Stimulated activated naive CD8-positive, alpha-beta T cell treated with anti-CD3 and anti-CD28 coated beads, Interleukin-15, amount 100 ng/mL, for 72 hours (primary cell): ENCODE measurements around the gene CDON.
"Not testable (repeated sequence)": the region's sequence is repeated elsewhere in the genome, so short reads cannot be mapped to it uniquely, and the experiment has no call there.

Experiments
- ATAC-seq: fragments of 150-1000 bp; cut with Tn5 transposase; 2 replicates; pipeline ENCODE4 v1.10.0; 2021; ENCODE audit warnings: mild to moderate bottlenecking, moderate library complexity
- DNase-seq, 2 donors: peaks; one replicate each; pipeline ENCODE4 v3.0.0; 2021 to 2022
- H3K27ac Mint-ChIP-seq, 2 donors: one replicate each; pipeline ENCODE4 v1.8.0; 2022; ENCODE audit warnings: mild to moderate bottlenecking in 2 of 2, mixed read lengths in 2 of 2, moderate library complexity in 2 of 2
- H3K27me3 Mint-ChIP-seq: one replicate; pipeline ENCODE4 v1.8.0; 2022; ENCODE audit warnings: mixed read lengths
- H3K4me1 Mint-ChIP-seq: one replicate; pipeline ENCODE4 v1.8.0; 2022; ENCODE audit warnings: mild to moderate bottlenecking, mixed read lengths
- H3K4me3 Mint-ChIP-seq, 2 donors: one replicate each; pipeline ENCODE4 v1.8.0; 2022; ENCODE audit warnings: mild to moderate bottlenecking in 2 of 2, mixed read lengths in 2 of 2, moderate library complexity in 1 of 2
- H3K9me3 Mint-ChIP-seq, 2 donors: one replicate each; pipeline ENCODE4 v1.8.0; 2022; ENCODE audit warnings: mixed read lengths in 2 of 2

The CDON gene

GRCh38 chr11:125994509-125994908, 68.2 kb downstream of the CDON start:
- no peak overlapping the region for H3K4me3 Mint-ChIP-seq
- H3K4me1 Mint-ChIP-seq: peaks cover 14% of the 10 kb centered on the region
- H3K27ac Mint-ChIP-seq: no peak overlapping the region
- no peaks in the 10 kb centered on the region for H3K9me3 Mint-ChIP-seq
- H3K27me3 Mint-ChIP-seq: no peaks in the 10 kb centered on the region
- DNase-seq (no peak), ATAC-seq (no peak)

DNA sequence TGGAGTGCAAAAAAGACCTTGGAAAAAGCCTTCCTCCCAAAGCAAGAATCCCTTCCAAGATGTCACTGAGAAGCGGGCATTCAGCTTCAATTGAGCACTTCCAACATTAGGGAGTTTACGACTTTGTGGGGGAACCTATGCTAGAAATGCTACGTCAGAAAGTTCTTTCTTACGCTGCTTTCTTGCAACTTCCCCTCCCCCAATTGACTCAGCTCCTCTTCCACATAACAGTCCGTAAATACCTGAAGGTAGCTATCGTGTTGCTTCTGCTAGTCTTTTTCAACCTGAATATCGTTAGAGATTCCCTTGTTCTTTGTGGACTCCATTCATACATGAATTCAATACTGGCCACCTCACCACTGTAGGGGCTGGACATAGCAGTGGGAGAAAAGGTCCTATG, 69.8 kb downstream of the CDON start:
- peaks cover 14% of the 10 kb centered on the region for H3K4me1 Mint-ChIP-seq
- no peak overlapping the region for H3K4me3 Mint-ChIP-seq
- no peak for DNase-seq
- no peaks in the 10 kb centered on the region for H3K9me3 Mint-ChIP-seq
- ATAC-seq: no peak
- no peaks in the 10 kb centered on the region for H3K27me3 Mint-ChIP-seq
- no peak overlapping the region for H3K27ac Mint-ChIP-seq

- Mint-ChIP-seq H3K4me3 (no peak overlapping the region), H3K27me3 (no peaks in the 10 kb centered on the region), H3K4me1 (peaks cover 9% of the 10 kb centered on the region), H3K9me3 (no peaks in the 10 kb centered on the region), H3K27ac (no peak overlapping the region)
- no peak for ATAC-seq
- DNase-seq: no peak
Measured at GRCh38 chr11:125990244-125990643, 72.4 kb downstream of the CDON start.

- no peak overlapping the region for H3K4me3 Mint-ChIP-seq
- H3K9me3 Mint-ChIP-seq: no peaks in the 10 kb centered on the region
- DNase-seq (no peak), ATAC-seq (no peak)
- H3K27me3 Mint-ChIP-seq: no peaks in the 10 kb centered on the region
- H3K4me1 Mint-ChIP-seq: peaks cover 7% of the 10 kb centered on the region
- no peak overlapping the region for H3K27ac Mint-ChIP-seq
Measured at GRCh38 chr11:125987066-125987641, 75.5 kb downstream of the CDON start.

DNA sequence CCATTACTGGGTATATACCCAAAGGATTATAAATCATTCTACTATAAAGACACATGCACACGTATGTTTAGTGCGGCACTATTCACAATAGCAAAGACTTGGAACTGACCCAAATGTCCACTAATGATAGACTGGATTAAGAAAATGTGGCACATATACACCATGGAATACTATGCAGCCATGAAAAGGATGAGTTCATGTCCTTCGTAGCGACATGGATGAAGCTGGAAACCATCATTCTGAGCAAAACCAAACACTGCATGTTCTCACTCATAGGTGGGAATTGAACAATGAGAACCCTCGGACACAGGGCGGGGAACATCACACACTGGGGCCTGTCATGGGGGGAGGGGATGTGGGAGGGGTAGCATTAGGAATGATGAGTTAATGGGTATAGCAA, 76.7 kb downstream of the CDON start:
- H3K4me1 Mint-ChIP-seq, H3K9me3 Mint-ChIP-seq, H3K27me3 Mint-ChIP-seq, H3K27ac Mint-ChIP-seq, ATAC-seq, H3K4me3 Mint-ChIP-seq, DNase-seq: not testable (repeated sequence)

DNA sequence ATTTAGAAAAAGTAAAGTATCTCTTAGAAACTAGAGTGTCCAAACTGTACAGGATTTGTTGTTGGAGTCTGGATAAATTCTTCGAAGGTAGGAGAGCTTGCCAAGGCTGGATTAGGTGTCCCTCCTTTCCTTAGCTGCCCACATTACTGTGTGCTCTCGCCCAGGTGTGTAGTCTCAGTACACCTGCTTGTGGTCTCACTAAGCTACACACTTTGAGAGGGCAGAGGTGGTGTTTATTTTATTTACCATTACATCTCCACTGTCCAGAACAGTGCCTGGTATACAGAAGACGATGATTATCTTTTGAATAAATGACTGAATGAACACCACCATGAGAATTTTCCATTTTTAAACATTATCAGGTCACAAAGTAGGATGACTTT, 80.3 kb downstream of the CDON start:
- DNase-seq: no peak
- no peaks in the 10 kb centered on the region for H3K4me1 Mint-ChIP-seq
- H3K4me3 Mint-ChIP-seq: no peak overlapping the region
- ATAC-seq: no peak
- no peak overlapping the region for H3K27ac Mint-ChIP-seq
- no peaks in the 10 kb centered on the region for H3K27me3 Mint-ChIP-seq
- no peaks in the 10 kb centered on the region for H3K9me3 Mint-ChIP-seq

DNA sequence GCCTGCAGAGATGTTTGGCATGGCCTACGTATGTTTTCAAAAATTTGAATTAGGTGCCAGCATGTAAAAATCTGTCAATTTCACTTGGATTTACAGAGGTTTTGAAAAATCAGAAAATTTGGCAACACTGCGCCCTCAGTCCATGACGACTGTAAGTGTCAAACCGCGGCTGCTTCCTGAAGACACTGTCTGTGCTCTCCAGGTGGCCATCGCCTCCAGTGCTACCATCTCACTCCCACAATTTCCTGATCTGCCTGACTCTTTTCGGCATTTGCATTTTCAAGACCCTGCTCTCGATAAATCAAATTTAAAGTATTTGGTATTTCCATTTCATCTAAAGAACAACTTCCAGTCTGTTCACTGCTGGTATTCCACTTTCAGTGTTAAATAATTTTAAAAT, 82.2 kb downstream of the CDON start:
- no peak for ATAC-seq
- Mint-ChIP-seq H3K4me1 (no peaks in the 10 kb centered on the region), H3K4me3 (no peak overlapping the region), H3K27me3 (no peaks in the 10 kb centered on the region), H3K27ac (no peak overlapping the region), H3K9me3 (no peaks in the 10 kb centered on the region)
- DNase-seq: no peak

- DNase-seq: no peak
- no peaks in the 10 kb centered on the region for H3K27me3 Mint-ChIP-seq
- no peaks in the 10 kb centered on the region for H3K9me3 Mint-ChIP-seq
- no peak for ATAC-seq
- H3K4me1 Mint-ChIP-seq: no peaks in the 10 kb centered on the region
- no peak overlapping the region for H3K4me3 Mint-ChIP-seq
- H3K27ac Mint-ChIP-seq: no peak overlapping the region
Measured at GRCh38 chr11:125979511-125979910, 83.2 kb downstream of the CDON start.

- Mint-ChIP-seq H3K27ac (no peak overlapping the region), H3K4me1 (no peaks in the 10 kb centered on the region), H3K9me3 (no peaks in the 10 kb centered on the region), H3K4me3 (no peak overlapping the region), H3K27me3 (no peaks in the 10 kb centered on the region)
- DNase-seq: no peak
- ATAC-seq: no peak
Measured at GRCh38 chr11:125978778-125979407, 83.8 kb downstream of the CDON start.

DNA sequence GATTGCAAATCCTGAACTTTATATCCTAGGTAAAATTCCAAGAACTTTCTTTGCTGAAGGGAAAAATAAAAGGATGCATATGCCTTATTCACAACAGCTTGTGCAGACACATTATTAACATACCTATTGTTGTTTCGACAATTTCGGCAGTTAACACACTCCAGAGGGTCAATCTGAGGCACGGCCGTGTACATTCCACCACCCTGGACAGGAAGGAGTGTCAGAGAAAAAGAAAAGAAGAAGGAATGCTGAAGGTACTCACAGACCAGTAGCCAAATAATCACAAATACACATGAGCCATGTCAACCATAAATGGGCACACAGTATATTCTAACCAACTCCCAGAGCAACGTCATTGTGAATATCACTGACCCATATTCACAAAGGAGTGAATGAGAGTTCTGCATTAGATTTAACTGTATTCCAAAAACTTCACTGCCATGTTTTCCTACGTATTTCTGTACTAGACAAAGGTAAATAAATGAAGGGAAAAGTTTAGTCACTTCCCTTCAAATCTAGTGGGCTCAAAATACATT, 84.4 kb downstream of the CDON start:
- DNase-seq (no peak), ATAC-seq (no peak)
- Mint-ChIP-seq H3K9me3 (no peaks in the 10 kb centered on the region), H3K27ac (no peak overlapping the region), H3K4me3 (no peak overlapping the region), H3K27me3 (no peaks in the 10 kb centered on the region), H3K4me1 (no peaks in the 10 kb centered on the region)

DNA sequence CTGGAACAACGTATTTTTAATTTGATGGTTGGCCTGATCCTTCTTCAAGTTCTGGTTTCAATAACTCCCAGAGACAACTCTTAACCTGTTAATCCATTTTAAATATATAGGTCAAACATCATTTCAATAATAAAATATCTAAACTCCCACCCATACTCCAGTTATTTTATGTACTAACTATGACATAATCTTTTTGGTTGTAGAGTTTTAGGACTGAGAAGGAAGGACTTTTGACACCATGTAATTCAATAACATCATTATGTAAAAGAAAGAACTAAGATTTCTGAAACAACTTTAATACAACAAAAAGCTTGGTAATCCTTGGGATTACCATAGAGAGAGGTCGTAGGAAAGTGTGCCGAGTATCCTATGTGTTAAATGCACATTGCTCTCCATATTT, 85.3 kb downstream of the CDON start:
- Mint-ChIP-seq H3K27ac (no peak overlapping the region), H3K4me3 (no peak overlapping the region), H3K4me1 (no peaks in the 10 kb centered on the region), H3K9me3 (no peaks in the 10 kb centered on the region), H3K27me3 (no peaks in the 10 kb centered on the region)
- ATAC-seq: no peak
- DNase-seq: no peak

DNA sequence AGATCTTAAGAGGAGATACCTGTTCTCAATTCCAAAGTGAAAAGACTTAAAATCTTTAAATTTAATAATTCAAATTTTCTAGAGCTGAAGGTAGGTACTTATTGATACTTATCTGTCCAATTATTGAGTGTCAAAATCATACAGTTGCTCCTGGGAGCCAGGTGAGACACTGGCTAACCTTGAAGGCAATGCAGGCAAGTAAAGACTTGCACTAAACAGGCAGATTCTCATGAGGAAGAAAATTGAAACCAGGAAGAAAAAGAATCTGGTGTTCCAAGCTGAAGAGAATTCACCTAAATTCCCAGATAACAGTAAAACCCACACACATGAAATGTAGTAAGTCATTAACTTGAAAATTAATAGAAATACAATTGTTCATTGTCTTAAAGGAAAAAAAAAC, 86.5 kb downstream of the CDON start:
- DNase-seq: no peak
- H3K27ac Mint-ChIP-seq: no peak overlapping the region
- no peak for ATAC-seq
- H3K27me3 Mint-ChIP-seq: no peaks in the 10 kb centered on the region
- H3K9me3 Mint-ChIP-seq: no peaks in the 10 kb centered on the region
- no peak overlapping the region for H3K4me3 Mint-ChIP-seq
- H3K4me1 Mint-ChIP-seq: no peaks in the 10 kb centered on the region

DNA sequence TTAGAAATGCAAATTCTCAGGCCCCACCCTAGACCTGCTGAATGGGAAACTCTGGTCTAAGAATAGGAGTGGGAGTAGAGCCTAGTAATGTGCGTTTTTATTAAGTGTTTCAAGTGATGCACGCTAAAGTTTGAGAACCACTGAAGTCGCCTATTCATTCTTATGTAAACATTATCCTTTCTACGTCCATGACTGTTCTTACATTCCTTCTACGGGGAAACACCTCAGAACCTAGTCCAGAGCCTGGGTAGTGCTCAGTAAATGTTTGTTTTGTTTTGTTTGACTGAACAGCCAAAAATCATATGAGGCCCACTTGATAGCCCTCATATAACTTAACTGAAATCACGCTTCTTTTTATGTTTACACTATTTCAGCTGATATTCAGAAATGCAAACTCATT, 87.0 kb downstream of the CDON start:
- no peak for DNase-seq
- Mint-ChIP-seq H3K4me1 (no peaks in the 10 kb centered on the region), H3K27ac (no peak overlapping the region), H3K27me3 (no peaks in the 10 kb centered on the region), H3K9me3 (no peaks in the 10 kb centered on the region), H3K4me3 (no peak overlapping the region)
- no peak for ATAC-seq

DNA sequence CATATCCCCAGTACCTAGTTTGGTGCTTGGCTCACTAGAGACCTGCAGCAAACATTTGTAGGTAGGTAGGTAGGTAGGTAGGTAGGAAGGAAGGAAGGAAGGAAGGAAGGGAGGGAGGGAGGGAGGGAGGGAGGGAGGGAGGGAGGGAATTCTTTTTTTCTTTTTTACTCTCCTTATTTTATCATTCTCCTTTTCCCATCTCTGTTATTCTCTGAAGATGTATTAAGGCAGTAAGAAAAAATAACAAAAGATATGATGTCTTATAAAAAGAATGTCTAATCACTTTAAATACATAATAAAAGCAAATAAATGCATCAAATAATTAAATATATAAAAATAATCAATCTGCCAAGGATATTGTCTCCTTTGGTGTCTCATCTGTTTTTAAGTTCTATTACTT, 88.4 kb downstream of the CDON start:
- H3K4me3 Mint-ChIP-seq: no peak overlapping the region

GRCh38 chr11:125971618-125972017, 91.0 kb downstream of the CDON start:
- H3K4me1 Mint-ChIP-seq: no peaks in the 10 kb centered on the region
- H3K27me3 Mint-ChIP-seq: no peaks in the 10 kb centered on the region
- H3K4me3 Mint-ChIP-seq: no peak overlapping the region
- H3K9me3 Mint-ChIP-seq: no peaks in the 10 kb centered on the region
- ATAC-seq (no peak), DNase-seq (no peak)
- H3K27ac Mint-ChIP-seq: no peak overlapping the region

More for the DNA sequence above, 88.4 kb downstream of the CDON start:
- ATAC-seq: no peak
- Mint-ChIP-seq H3K9me3 (no peaks in the 10 kb centered on the region), H3K4me1 (no peaks in the 10 kb centered on the region), H3K27ac (no peak overlapping the region), H3K27me3 (no peaks in the 10 kb centered on the region)
- DNase-seq: no peak

DNA sequence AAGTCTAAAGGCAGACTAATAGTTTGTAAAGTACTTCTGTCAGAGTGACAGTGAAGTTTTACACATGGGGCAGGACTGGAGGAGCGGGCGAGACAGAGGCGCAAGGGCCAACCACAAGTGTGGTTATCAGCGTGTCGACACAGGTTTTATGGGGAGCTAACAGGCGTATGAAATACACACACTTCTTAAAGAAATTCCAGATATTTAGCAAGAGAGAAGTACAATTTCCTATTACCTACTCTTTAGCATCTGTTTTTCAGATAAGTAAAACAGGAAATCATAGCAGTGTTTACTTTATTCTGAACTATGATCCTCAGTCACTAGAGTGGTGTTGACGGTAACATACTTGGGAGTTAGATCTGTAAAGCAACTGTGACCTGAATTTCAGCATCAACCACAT, 94.3 kb downstream of the CDON start:
- no peak for ATAC-seq
- no peaks in the 10 kb centered on the region for H3K4me1 Mint-ChIP-seq
- H3K9me3 Mint-ChIP-seq: no peaks in the 10 kb centered on the region
- no peak overlapping the region for H3K4me3 Mint-ChIP-seq
- no peak for DNase-seq
- H3K27ac Mint-ChIP-seq: peak overlapping the region; percentile 0 to 5
- no peaks in the 10 kb centered on the region for H3K27me3 Mint-ChIP-seq

GRCh38 chr11:125967515-125967914, 95.2 kb downstream of the CDON start:
- no peaks in the 10 kb centered on the region for H3K4me1 Mint-ChIP-seq
- DNase-seq: no peak

More at GRCh38 chr11:125967515-125967914, 95.2 kb downstream of the CDON start:
- H3K9me3 Mint-ChIP-seq: peaks cover 6 to 7% of the 10 kb centered on the region in 2 donors
- ATAC-seq: no peak
- no peaks in the 10 kb centered on the region for H3K27me3 Mint-ChIP-seq
- H3K4me3 Mint-ChIP-seq: no peak overlapping the region
- H3K27ac Mint-ChIP-seq: no peak overlapping the region
